Measurements from ENCODE around the gene SRP54.

Gene SRP54

DNA sequence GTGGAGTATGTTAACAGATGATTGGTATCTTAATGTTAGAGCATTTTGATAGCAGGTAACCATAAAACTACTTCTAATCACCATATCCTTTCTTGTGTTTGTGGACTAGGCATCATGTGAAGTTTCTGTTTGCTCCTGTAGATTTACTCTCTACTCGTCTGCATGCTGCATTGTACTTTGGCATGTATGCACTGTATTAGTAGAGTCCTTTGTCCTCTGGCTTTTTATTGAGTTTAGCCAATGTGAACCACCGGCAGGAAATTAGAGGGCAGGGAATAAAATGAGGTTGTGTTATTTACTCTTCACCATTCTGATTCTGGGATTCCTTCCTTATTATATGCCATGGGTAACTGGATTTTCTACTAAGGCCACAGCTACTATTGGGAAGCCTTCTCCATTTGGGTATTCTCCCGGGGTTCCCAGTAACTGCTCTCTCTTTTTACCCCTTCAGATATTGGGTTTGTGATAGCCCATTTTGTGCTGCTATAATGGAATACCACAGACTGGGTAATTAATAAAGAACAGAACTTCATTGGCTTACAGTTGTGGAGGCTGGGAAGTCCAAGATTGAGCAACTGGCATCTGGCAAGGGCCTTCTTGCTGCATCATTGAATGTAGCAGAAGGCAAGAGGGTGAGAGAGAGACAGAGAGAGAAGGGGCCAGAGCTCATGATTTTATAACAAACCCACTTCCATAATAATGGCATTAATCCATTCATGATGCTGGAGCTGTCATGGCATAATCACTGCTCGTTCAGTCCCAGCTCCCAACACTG lies 85.6 kb downstream of the SRP54 start:
- H3K4me3 ChIP-seq (ENCODE audit: low read depth, low read length), result no peak overlapping the region
- no peak for DNase-seq (ENCODE audit: low read depth)
- TF ChIP-seq, protein P1, sequence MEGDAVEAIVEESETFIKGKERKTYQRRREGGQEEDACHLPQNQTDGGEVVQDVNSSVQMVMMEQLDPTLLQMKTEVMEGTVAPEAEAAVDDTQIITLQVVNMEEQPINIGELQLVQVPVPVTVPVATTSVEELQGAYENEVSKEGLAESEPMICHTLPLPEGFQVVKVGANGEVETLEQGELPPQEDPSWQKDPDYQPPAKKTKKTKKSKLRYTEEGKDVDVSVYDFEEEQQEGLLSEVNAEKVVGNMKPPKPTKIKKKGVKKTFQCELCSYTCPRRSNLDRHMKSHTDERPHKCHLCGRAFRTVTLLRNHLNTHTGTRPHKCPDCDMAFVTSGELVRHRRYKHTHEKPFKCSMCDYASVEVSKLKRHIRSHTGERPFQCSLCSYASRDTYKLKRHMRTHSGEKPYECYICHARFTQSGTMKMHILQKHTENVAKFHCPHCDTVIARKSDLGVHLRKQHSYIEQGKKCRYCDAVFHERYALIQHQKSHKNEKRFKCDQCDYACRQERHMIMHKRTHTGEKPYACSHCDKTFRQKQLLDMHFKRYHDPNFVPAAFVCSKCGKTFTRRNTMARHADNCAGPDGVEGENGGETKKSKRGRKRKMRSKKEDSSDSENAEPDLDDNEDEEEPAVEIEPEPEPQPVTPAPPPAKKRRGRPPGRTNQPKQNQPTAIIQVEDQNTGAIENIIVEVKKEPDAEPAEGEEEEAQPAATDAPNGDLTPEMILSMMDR (IDR thresholded peaks at IDR 0.05; ENCODE audit: control insufficient read depth, extremely low read depth, insufficient read depth), result no peak

DNA sequence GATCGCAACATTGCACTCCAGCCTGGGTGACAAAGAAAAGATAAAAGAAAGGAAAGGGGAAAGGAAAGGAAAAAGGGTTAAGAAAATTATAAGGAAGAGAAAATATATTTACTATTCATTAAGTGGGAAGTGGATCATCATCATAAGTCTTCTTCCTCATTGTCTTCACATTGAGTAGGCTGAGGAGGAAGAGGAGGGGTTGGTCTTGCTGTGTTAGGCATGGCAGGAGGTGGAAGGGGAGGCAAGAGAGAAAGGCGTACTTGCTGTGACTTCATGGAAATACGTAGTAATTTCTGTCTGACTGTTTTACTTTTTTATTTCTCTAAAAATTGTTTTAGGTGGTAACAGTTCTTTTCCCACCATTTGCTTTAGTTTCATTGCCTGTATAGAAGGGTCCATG lies 89.4 kb downstream of the SRP54 start:
- no peak for DNase-seq (ENCODE audit: low read depth)
- no peak overlapping the region for H3K4me3 ChIP-seq (ENCODE audit: low read depth, low read length)
- TF ChIP-seq, protein P1 (IDR thresholded peaks at IDR 0.05; ENCODE audit: control insufficient read depth, extremely low read depth, insufficient read depth), result no peak

DNA sequence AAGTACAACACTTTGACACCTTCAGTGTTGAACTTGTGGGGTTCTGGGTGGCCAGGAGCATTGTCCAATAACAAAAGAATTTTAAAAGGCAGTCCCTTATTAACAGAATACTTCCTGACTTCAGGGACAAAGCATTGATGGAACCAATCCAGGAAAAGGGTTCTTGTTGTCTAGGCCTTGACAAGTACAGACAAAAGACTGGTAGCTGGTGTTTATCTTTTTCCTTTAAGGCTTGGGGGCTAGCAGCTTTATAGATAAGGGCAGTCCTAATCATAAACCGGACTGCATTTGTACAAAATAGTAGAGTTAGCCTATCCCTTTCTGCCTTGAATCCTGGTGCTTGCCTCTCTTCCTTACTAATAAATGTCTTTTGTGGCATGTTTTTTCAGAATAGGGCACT lies 90.7 kb downstream of the SRP54 start:
- no peak for DNase-seq (ENCODE audit: low read depth)
- TF ChIP-seq, protein P1 (IDR thresholded peaks at IDR 0.05; ENCODE audit: control insufficient read depth, extremely low read depth, insufficient read depth), result no peak
- no peak overlapping the region for H3K4me3 ChIP-seq (ENCODE audit: low read depth, low read length)

DNA sequence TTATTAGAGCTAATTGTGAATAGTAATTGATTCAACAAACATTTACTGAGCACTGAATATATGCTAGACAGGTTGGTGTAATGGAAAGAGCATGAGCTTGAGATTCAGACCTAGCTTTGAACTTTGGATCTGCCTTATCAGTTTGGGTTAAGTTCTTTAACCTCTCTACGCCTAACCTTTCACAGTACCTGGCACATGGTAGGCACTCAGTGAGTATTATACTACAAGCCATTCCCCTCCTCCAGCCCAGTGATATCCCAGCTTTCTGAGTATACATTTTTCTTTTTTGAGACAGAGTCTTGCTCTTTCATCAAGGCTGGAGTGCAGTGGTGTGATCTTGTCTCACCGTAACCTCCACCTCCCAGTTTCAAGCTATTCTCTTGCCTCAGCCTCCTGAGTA lies 95.3 kb downstream of the SRP54 start:
- TF ChIP-seq, protein P1 (IDR thresholded peaks at IDR 0.05; ENCODE audit: control insufficient read depth, extremely low read depth, insufficient read depth), result no peak
- no peak overlapping the region for H3K4me3 ChIP-seq (ENCODE audit: low read depth, low read length)
- no peak for DNase-seq (ENCODE audit: low read depth)
